ENCODE data around the gene PAFAH2. TPM values are rescaled to one million over a fixed set of nuclear protein-coding genes. Genes with fewer than 3 reads are reported as not detected.

PAFAH2 gene
- total RNA-seq, 1 experiment from 2014 or later = 12.8 TPM

DNA sequence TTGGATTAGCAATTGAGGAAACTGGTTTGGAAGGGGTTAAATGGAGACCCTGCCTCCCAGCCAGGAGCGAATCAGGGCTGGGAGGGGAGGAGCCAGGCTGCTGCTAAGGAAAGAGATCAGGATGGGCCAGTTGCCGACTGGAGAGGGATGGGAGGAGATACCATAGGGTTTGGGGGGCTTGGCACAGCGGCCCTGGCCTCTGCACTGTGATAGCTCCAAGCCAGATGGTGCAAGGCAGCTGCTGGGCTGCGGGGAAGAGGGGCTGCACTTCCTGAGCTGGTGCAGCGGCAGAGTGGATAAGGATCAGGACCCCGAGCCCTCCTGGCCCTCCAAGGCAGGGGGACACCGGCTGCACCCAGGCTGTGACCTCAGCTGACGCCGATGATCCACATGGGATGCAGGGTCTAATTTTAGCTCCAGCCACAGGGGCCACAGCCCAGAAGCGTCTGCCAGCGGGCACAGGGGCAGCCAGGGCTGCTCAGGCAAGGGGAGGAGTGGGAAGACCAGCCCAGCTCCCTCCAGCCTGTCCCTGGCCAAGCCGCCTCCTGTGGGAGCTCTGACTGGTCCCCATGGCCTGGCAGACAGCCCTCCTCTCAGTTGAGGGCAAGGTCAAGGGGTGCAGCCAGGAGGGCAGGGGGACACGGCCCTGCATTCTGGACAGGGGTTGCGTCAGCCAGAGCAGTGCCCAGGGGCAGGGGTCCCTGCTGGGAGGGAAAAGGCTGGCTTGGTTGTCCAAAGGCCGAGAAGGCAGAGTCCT is 24.0 kb upstream of the PAFAH2 start, which contains the start of gene EXTL1:
Gene EXTL1 (plus strand): TSS at position 129 of the 757 bp plus-strand sequence. CDS start 872 bp downstream, outside the sequence.
- no peaks in the 10 kb centered on the region for H3K4me1 Mint-ChIP-seq (ENCODE audit: insufficient read depth, unreplicated experiment)
- no peaks in the 10 kb centered on the region for H3K36me3 Mint-ChIP-seq (ENCODE audit: insufficient read depth, unreplicated experiment)
- H3K4me3 Mint-ChIP-seq (ENCODE audit: unreplicated experiment) = no peak within 1 kb of the TSS
- no peak within 1 kb of the TSS for H3K27ac Mint-ChIP-seq (ENCODE audit: low read depth, unreplicated experiment)
- POLR2A ChIA-PET = no interaction called here
- no TSS peak for BruUV-seq (replicated peaks)
- DNase-seq (ENCODE audit: unreplicated experiment) = no peak
- H3K27me3 Mint-ChIP-seq (ENCODE audit: insufficient read depth, unreplicated experiment) = no peaks in the 10 kb centered on the region
- no peaks in the 10 kb centered on the region for H3K9me3 Mint-ChIP-seq (ENCODE audit: unreplicated experiment)
- intact Hi-C loops (cut with micrococcal nuclease) = no loop called here
- CTCF ChIA-PET = interaction anchor here (1.0 kb wide), 1 partner anchor 15 kb away, joined by 3 read pairs; no protein-coding TSS in a partner anchor
- TF ChIP-seq, protein P1, sequence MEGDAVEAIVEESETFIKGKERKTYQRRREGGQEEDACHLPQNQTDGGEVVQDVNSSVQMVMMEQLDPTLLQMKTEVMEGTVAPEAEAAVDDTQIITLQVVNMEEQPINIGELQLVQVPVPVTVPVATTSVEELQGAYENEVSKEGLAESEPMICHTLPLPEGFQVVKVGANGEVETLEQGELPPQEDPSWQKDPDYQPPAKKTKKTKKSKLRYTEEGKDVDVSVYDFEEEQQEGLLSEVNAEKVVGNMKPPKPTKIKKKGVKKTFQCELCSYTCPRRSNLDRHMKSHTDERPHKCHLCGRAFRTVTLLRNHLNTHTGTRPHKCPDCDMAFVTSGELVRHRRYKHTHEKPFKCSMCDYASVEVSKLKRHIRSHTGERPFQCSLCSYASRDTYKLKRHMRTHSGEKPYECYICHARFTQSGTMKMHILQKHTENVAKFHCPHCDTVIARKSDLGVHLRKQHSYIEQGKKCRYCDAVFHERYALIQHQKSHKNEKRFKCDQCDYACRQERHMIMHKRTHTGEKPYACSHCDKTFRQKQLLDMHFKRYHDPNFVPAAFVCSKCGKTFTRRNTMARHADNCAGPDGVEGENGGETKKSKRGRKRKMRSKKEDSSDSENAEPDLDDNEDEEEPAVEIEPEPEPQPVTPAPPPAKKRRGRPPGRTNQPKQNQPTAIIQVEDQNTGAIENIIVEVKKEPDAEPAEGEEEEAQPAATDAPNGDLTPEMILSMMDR (IDR thresholded peaks at IDR 0.05; ENCODE audit: unreplicated experiment) = no peak

DNA sequence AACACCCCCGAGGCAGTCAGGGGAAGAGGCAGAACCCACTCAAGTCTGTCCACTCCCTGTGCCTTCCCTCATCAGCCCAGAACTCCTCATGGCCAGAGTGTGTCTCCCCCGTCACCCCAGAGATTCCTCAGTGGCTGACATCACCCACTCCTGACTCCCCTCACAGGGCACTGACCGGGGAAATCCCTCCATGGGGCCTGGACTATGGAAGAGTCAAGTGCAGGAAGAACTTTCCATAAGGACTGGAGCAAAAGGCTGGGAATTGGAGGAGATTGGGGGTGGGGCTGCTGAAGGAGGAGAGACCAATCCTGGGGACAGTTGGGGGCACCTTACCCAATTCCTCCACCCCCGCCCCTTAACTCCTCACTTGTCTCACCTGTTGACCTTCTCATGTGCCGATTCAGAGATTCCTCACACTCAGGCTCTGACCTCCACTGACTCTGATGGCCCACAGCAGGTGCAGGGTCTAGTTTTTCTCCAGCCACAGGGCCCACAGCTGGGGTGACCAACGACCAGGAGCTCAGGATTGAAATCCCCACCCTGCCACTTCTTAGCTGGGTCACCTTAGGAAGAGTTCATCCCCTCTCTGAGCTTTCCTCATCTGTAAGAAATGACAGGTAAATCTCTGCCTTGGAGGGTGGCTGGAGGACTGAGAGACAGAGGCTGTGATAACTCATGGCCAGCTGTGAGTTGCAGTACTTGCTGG is 23.2 kb upstream of the PAFAH2 start:
- BruUV-seq (replicated peaks) = no TSS peak
- ChIA-PET CTCF (no interaction called here), POLR2A (no interaction called here)
- Mint-ChIP-seq H3K9me3 (ENCODE audit: unreplicated experiment) (no peaks in the 10 kb centered on the region), H3K4me1 (ENCODE audit: insufficient read depth, unreplicated experiment) (no peaks in the 10 kb centered on the region), H3K4me3 (ENCODE audit: unreplicated experiment) (no peak overlapping the region), H3K27ac (ENCODE audit: low read depth, unreplicated experiment) (no peak overlapping the region), H3K36me3 (ENCODE audit: insufficient read depth, unreplicated experiment) (no peaks in the 10 kb centered on the region), H3K27me3 (ENCODE audit: insufficient read depth, unreplicated experiment) (no peaks in the 10 kb centered on the region)
- TF ChIP-seq, protein P1 (IDR thresholded peaks at IDR 0.05; ENCODE audit: unreplicated experiment) = no peak
- no peak for DNase-seq (ENCODE audit: unreplicated experiment)
- intact Hi-C loops (cut with micrococcal nuclease) = no loop called here

DNA sequence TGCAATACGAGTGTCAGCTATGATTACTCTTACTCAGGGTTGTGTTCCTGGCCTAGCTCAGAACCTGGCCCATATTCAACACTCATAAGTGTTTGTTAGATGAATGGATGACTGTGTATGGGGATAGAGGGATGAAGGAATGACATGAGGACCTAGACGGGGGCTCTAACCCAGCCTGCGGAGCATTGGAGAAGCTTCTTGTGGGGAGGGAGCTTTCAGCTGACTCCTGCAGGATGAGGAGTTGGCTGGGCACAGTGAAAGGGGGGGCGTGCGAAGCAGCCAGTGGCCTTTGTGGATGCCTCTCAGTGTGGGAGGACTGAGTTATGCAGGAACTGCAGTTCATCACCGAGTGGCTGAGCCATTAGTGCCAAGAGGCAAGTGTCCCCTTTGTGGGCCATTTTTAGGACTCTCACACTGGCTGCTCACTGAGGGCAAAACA is 22.5 kb upstream of the PAFAH2 start:
- H3K27ac Mint-ChIP-seq (ENCODE audit: low read depth, unreplicated experiment) = no peak overlapping the region
- no peaks in the 10 kb centered on the region for H3K4me1 Mint-ChIP-seq (ENCODE audit: insufficient read depth, unreplicated experiment)
- no peak overlapping the region for H3K4me3 Mint-ChIP-seq (ENCODE audit: unreplicated experiment)
- intact Hi-C loops (cut with micrococcal nuclease) = no loop called here
- no peaks in the 10 kb centered on the region for H3K9me3 Mint-ChIP-seq (ENCODE audit: unreplicated experiment)
- no peak for DNase-seq (ENCODE audit: unreplicated experiment)
- H3K27me3 Mint-ChIP-seq (ENCODE audit: insufficient read depth, unreplicated experiment) = no peaks in the 10 kb centered on the region
- no peaks in the 10 kb centered on the region for H3K36me3 Mint-ChIP-seq (ENCODE audit: insufficient read depth, unreplicated experiment)
- POLR2A ChIA-PET = interaction anchor here (1.0 kb wide), 1 partner anchor 106 kb away, joined by 3 read pairs; no protein-coding TSS in a partner anchor
- BruUV-seq (replicated peaks) = no TSS peak
- TF ChIP-seq, protein P1 (IDR thresholded peaks at IDR 0.05; ENCODE audit: unreplicated experiment) = no peak
- CTCF ChIA-PET = interaction anchor here (0.6 to 1.1 kb wide), 3 partner anchors 16 to 150 kb away, joined by 3 to 4 read pairs (median 4); partner anchors contain the start of gene ZNF593

DNA sequence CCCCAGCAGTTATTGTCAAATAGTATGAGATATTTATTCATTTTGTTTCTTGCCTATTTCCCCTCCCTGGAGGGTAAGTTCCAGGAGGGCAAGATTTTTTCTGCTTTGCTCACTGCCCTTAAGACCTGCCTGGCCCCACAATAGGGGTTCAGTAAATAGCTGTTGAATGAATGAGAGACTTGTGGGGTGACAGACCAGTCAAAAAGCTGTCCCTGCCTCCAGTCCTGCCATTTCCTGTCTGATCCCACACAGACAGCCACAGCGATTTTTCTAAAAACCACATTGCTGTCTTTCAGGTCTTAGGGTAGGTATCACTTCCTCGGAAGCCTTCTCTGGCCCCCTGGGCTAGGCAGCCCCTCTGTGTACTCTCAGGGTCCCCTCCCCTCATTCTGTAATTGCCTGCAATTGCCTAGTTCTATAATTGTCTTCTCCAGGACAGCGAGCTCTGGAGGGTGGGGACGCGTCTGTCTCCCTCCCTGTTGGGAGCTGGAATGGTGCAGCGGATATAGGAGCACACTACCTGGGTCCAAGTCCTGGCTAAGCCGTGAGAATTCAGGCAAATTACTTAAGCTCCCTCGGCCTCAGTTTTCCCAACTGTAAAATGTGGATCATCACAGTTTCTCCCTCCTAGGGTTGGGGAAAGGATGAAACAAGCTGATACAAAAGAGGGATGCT is 21.9 kb upstream of the PAFAH2 start:
- Mint-ChIP-seq H3K36me3 (ENCODE audit: insufficient read depth, unreplicated experiment) (no peaks in the 10 kb centered on the region), H3K4me1 (ENCODE audit: insufficient read depth, unreplicated experiment) (no peaks in the 10 kb centered on the region), H3K27ac (ENCODE audit: low read depth, unreplicated experiment) (no peak overlapping the region), H3K4me3 (ENCODE audit: unreplicated experiment) (no peak overlapping the region), H3K27me3 (ENCODE audit: insufficient read depth, unreplicated experiment) (no peaks in the 10 kb centered on the region), H3K9me3 (ENCODE audit: unreplicated experiment) (no peaks in the 10 kb centered on the region)
- intact Hi-C loops (cut with micrococcal nuclease) = no loop called here
- ChIA-PET POLR2A (interaction anchor here (0.9 to 1.0 kb wide), 2 partner anchors 15 to 107 kb away, joined by 3 read pairs; no protein-coding TSS in a partner anchor), CTCF (interaction anchor here (0.6 to 1.1 kb wide), 3 partner anchors 16 to 150 kb away, joined by 3 to 4 read pairs (median 4); partner anchors contain the start of gene ZNF593)
- no peak for DNase-seq (ENCODE audit: unreplicated experiment)
- TF ChIP-seq, protein P1 (IDR thresholded peaks at IDR 0.05; ENCODE audit: unreplicated experiment) = no peak
- BruUV-seq (replicated peaks) = no TSS peak

Measured in MCF 10A (cell line).